Hippocampal formation (tissue), 2 donors: ENCODE results near the gene TP53TG5.

ENCODE experiments used
- DNase-seq, 2 donors: peaks; one replicate each; lab custom pipeline; 2025; lab: John Stamatoyannopoulos, UW

TP53TG5 gene

DNA sequence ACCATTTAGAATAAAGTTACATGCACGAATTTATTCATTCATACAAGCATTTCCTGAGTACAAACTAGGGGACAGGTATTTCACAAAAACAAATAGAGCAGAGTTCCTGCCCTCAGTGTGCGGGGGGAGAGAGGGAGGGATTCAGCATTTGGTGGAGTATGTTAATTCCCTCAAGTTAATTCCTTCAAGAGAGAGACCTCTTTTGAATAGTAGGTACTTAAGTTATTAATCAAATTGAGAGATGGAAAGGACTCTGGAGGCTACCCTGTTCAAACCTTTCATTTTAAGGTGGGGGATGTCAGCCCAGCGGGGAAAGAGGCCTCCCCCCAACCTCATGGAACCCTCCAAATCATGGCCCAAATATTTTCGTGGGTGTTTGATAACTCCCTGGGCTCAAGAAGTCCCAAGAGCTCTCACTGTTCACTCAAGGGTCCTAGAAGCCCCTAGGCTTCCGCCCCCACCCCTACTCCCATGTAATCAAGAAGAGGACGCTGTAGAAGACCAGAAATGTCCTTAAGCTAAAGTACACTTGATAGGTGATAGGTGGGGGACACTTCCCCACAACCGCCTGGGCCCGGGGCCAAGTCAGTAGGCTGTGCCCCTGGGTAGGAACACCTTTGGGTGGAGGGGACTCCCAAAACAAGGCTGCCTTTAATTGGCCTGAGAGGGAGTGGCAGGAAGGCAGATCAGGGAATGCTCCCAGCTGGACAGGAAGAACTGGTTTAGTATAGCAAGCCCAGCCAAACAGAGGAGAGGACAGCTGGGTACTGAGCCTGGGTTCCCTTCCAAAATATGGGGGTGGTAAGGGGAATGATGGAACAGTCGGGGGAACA is 32.8 kb downstream of the TP53TG5 start:
- peak in 1 of 2 donors; percentile 6 for DNase-seq

DNA sequence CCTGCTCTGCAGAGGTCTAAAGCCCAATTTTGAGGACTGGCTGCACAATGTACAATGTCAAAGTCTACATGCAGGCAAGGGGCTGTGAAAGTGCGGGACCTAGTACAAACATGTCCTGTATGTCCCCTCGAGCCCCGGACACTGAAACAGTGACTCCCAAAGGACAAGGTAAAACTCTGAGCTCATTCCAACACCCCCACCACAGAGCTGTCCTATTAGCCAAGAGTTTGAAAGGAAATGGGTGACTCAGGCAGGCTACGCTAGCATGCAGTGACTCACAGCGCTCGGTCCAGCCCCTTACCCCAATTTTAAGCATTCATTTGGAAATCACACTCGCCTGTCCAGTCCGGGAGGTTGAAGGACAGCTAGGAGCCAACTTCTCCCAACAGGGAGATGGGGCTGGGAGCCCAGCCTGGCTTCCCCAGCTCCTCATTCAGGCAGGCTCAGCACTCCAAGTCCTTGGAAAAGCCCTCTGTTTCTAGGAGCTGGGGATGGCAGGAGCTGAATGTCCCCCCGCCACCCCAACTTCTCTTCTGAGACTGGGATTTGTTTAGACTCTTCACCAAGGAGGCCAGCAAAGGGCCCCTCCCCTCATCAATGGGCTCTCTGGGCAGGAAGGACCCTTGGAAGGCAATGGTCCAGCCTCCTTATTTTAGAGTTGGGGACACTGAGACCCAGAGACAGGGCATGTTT is 33.8 kb downstream of the TP53TG5 start:
- DNase-seq = peak in 1 of 2 donors; percentile 13

DNA sequence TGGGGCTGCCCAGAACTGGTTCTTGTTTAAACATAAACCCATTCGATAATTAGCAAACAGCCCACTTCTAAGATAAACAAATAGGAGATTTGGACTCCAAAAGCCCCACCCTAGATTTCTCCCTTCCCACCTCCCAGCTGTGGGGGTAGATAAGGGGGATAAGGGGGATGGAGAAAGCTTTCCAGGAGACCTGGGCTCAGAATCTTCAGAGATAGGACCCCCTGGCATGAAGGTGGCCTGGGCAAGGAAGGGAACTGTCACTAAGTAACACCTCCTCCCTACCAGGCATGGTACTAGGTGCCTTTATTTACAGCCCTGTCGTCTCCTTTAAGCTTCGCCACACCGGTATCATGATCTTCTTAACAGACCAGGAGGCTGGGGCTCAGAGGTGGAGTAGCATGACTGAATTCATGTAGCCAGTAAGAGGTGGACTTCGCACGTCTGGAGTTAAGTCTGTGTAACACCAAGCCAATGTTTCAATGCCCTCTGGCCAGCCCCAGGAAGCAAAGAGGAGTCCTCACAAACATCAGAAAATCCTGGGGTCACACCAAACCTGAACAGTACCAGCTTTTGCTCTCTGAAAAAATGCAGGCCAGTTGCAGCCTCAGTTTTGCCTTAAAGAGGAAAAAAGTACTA is 34.5 kb downstream of the TP53TG5 start:
- DNase-seq = no peak

DNA sequence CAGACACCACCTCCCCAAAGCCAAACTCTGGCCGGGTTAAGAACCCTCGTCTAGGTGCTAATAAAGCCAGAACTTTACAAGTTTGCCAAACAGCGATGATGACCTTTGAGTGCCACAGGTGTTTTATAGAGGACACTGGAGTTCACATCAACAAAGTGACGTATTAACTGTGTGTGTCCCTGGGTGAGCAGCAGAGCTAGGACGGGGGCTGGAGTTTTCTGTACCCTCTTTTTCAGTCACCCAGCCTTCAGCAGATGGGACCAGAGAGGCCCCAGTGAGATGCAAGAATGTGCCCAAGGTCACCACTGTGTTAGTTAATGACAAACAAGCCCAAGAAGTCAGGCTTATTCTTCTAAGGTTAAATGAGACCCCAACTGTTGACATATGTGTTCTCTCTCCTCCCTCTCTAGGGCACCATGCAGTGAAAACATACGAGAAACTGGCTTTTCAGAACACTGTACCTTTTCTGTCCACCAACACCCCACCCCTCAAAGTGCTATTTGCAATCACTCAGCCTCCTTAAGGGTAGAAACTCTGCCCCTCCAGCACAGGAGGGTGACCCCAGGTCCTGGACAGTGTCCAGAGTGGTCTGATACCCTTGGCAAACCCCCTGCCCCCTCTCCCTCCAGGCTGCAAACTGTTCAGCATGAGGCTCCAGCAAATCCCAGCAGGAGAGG is 35.1 kb downstream of the TP53TG5 start:
- no peak for DNase-seq

DNA sequence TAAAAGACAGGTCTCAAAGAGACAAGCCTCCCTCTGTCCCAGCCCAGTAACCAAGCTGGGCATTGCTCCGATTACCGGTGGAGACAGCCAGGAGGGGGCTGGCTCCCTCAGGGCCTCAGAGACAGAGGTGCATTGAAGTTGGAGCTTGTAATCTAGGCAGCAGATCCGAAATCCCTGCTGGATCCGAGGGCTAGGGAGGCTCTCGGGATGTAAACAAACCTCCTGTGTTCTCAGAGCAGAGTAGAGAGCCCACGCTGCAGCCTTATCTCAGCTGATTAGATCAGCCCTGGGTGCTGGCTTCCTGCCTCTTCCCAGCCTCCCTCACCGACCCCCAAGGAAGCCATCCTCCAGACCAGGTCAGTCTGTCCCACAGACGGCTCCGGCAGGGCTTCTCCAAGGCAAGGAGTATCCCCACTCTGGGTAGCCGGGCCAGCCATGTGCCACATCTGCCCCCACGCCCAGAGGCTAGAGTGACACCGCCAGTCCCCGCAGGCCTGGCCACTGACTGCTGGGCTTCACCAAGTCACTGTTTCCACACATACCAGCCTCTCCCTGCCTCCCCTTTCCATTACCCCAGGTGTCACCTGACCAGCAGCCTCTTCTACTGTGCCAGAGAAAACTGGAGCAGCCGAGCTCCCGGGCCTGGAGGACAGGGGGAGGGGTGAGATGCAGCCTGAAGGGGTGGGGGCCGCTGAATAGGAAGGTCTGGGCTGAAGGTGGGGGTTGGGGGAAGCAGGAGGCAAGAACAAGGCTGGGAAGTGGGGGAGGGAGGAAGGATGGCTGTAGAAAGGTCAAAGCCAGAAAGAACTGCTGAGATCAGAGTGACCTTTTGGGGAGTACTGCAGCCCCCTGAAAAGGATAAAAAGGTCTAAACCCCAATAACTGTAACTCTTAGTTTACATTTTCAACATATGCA is 35.9 kb downstream of the TP53TG5 start:
- DNase-seq = peak; percentile 23 to 46

- no peak for DNase-seq
Measured at GRCh38 chr20:45341579-45341938, 36.6 kb downstream of the TP53TG5 start.

GRCh38 chr20:45340951-45341350 is 37.2 kb downstream of the TP53TG5 start:
- no peak for DNase-seq

DNA sequence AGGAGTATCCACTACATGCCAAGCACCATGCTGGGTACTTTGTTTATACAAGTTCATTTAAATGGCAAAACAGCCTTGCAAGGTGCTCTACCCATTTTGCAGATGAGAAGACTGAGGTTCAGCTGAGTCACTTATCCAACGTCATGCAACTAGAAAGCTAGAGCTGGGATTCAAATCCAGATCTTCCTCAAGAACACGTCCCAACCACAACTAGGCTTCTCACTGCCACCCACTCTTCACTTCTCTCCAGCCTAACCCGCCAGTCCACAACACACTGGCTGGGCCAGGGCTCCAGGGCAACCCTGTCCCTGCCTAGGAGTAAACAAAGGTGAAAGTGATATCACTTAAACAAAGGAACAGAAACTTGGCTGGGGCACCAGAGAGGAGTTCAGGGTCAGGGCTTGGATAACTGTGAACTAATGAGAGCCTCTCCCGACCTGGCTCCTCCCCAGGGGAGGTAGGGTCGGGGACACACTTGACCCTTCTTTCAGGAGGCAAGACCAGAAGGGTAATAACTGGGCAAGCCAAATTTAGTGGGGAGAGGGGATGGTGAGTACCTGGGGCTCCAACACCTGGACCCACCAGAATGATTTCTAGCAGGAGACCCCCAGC is 37.8 kb downstream of the TP53TG5 start:
- DNase-seq = no peak

GRCh38 chr20:45339799-45340198 is 38.3 kb downstream of the TP53TG5 start:
- DNase-seq = no peak

DNA sequence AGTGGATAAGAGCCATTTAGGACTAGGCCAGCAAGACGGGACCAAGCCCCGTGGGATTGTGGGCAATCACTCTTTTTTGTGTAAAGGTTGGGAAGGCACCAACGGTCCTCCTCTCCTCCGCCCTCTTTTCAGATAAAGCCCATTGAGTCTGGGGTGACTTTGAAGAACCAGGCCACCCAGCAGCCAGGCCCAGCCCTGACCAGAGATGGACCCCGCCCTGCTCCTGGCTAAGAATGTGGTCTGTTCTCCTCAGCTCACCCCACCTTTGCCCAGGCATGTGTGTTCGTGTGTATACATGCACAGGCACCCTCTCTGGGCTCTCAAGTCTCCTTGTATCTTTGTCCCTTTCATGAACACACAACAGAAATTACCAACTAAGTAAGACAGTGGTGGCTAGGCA is 39.0 kb downstream of the TP53TG5 start:
- DNase-seq = no peak

- DNase-seq = no peak
Measured at GRCh38 chr20:45338121-45339030, 39.7 kb downstream of the TP53TG5 start.

GRCh38 chr20:45337367-45338120 is 40.6 kb downstream of the TP53TG5 start:
- no peak for DNase-seq

GRCh38 chr20:45336530-45337366 is 41.4 kb downstream of the TP53TG5 start:
- DNase-seq = no peak

DNA sequence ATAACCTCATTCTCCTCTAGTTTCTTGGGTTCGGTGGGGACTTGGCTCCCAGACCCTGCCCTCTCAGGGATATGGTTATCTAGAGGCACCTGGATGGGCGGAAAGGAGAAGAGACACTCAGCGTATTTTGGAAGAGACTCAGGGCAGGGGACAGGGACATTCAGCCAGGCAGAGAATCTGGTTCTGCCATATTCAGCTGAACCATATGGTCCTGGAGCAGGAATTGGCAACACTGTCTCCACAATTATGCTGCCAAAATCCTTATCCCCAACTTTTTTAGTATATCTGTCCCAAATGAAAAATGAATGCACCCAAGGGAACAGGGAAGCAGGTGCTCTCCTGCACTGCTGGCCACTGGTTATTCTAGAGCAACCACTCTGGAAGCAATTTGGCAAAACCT is 47.6 kb downstream of the TP53TG5 start:
- no peak for DNase-seq

- no peak for DNase-seq
Measured at GRCh38 chr20:45329497-45330319, 48.4 kb downstream of the TP53TG5 start.

- no peak for DNase-seq
Measured at GRCh38 chr20:45328451-45328850, 49.7 kb downstream of the TP53TG5 start.

DNA sequence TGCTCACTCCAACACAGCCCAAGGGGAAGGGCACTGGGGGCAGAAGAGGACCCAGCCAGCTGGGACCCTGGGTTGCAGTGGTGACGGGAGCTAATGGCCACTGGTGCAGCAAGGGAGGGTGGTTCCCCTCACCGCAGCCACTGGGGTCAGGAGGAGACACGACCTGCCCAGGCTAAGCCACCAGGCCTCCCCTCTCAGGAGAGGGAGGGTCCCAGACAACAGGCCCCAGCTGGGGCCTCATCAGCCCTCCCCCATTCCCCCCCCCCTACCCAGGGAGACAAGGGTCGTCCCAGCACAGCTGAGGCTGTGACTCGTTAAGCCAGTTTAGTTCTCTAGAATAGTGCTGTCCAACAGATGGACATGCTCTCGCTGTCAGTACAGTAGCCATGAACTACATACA is 52.8 kb downstream of the TP53TG5 start:
- DNase-seq = no peak
